Heart left ventricle (tissue), 13 donors: Measurements from ENCODE around the gene RBM23.

Source experiments
- CTCF ChIP-seq, 12 donors: fragments of 200-600 bp; sonication (generic) in 4 of 12; IDR thresholded peaks; one replicate each; pipeline versions ENCODE4 v1.5.0 to v1.8.0; 2018 to 2022; ENCODE audit warnings: antibody characterized with exemption in 12 of 12, mild to moderate bottlenecking in 5 of 12
- POLR2A ChIP-seq, 2 donors: fragments of 450-650 bp; IDR thresholded peaks; one replicate each; pipeline ENCODE4 v1.6.1; 2017; ENCODE audit warnings: antibody characterized with exemption in 2 of 2, mild to moderate bottlenecking in 2 of 2, moderate library complexity in 2 of 2
- donor health status: ischemic (EF 13 %, LVEDD 7.1; RV severe dilation, severe dysfunction).
- donor health status: DM: no; HTN: yes; CAD: no.
- donor health status: DM: no; HTN: no; CAD: no.
- donor health status: ischemic (EF 25% LVEDD 6.9; RV normal size, moderate dysfunction).
- donor health status: ischemic (EF 25% LVEDD 5.7; RV mildly dilated, moderate dysfunction).
- donor health status: ischemic (EF 35%, LVEDD 5.7; RV mildly dilated, moderate dysfunction).
- donor health status: nonischemic (EF 11% LVEDD 7.7; RV severe dilation, severe dysfunction).
- donor health status: DM: yes; HTN: yes; CAD: no.
- donor health status: PGD.
- donor health status: ischemic (EF 29% LVEDD 5.4; RV normal size, mild dysfunction).
- donor health status: nonischemic (EF 23%, LVEDD 6.1; RV moderate dilation, normal function).

DNA sequence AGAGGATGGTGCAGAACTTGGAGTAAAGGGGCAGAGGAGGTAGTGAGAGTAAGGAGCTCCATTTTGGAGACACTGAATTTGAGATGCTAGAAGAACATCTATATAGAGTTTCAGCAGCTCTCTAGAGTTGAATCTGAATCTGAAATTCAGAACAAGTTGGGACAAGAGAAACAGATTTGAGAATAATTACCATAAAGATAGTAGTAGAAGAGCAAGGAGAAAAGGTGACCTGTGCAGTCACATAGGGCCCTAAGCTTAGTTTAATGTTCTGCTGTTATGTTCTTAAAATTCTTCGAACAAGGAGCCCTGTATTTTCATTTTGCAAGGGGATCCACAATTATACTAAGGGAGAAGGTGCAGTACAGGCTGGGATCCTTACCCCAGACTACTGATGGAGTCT lies 28.5 kb downstream of the RBM23 start:
- no peak for TF ChIP-seq CTCF (IDR thresholded peaks at IDR 0.05)
- TF ChIP-seq POLR2A (IDR thresholded peaks at IDR 0.05), result no peak
